ENCODE data around the gene MRE11. TPM values are rescaled to one million over a fixed set of nuclear protein-coding genes. Genes with fewer than 3 reads are reported as not detected.

Gene MRE11
- total and polyA plus RNA-seq, 10 of the 15 experiments (the other 5 are each of a cell fraction or from before 2014, with no cell fraction given) = 16.2 to 39.2 (median 26.9) TPM

DNA sequence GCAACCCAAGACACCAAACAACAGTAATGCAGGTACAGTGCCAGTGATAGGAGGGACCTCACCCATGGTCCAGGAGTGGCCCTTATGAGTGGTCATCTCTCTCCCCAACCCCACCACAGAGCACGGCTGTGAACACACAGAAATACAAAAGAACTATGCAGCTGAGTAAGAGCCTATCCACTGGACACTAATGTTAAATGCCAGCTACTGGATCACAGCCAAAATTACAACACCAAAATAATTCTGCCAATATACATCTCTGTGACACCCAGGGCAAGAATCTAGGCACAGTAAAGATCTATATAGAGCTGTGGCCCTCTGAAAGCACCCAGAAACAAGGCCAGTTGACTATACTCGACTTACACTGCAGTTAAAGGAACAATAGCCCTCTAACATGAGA, 69.6 kb downstream of the MRE11 start:
- RAD21 ChIA-PET (ENCODE audit: unreplicated experiment) = no interaction called here
- H2AFZ ChIP-seq (ENCODE audit: control insufficient read depth, low read depth, low read length) = no peak overlapping the region
- no peak overlapping the region for H3K27ac ChIP-seq (ENCODE audit: control insufficient read depth, insufficient read depth)
- in situ Hi-C loops (cut with MboI) (no loop called here), intact Hi-C loops (cut with micrococcal nuclease; ENCODE audit: unreplicated experiment) (no loop called here)
- H3K9me3 ChIP-seq (replicated peaks; ENCODE audit: control insufficient read depth, insufficient read depth, low read length) = no peaks in the 10 kb centered on the region; the same call in 2 of the 3 replicates
- H3K36me3 ChIP-seq (ENCODE audit: control insufficient read depth in 2 of 2, insufficient read depth in 2 of 2, low read length in 1 of 2) = peaks cover 7 to 10% of the 10 kb centered on the region in 2 experiments
- 90% methylated on average over 2 of the region's 2 CpGs for WGBS (ENCODE audit: insufficient coverage, insufficient replicate concordance, low lambda C conversion rate, missing lambda C conversion rate)
- H3K9ac ChIP-seq (ENCODE audit: control insufficient read depth, insufficient read depth, low read length) = no peak overlapping the region
- H3K27me3 ChIP-seq (replicated peaks in 1 of 2; ENCODE audit: control insufficient read depth in 2 of 2, insufficient read depth in 2 of 2, low read length in 1 of 2) = no peaks in the 10 kb centered on the region
- ATAC-seq = no peak
- BruUV-seq (replicated peaks) = no TSS peak
- CTCF ChIA-PET = interaction anchor here (1.5 kb wide), 1 partner anchor 18 kb away, joined by 3 read pairs; no protein-coding TSS in a partner anchor
- no peak for FAIRE-seq
- no peak for DNase-seq (ENCODE audit: low read depth, low spot score)
- POLR2A ChIA-PET = no interaction called here
- TF ChIP-seq, protein P1, sequence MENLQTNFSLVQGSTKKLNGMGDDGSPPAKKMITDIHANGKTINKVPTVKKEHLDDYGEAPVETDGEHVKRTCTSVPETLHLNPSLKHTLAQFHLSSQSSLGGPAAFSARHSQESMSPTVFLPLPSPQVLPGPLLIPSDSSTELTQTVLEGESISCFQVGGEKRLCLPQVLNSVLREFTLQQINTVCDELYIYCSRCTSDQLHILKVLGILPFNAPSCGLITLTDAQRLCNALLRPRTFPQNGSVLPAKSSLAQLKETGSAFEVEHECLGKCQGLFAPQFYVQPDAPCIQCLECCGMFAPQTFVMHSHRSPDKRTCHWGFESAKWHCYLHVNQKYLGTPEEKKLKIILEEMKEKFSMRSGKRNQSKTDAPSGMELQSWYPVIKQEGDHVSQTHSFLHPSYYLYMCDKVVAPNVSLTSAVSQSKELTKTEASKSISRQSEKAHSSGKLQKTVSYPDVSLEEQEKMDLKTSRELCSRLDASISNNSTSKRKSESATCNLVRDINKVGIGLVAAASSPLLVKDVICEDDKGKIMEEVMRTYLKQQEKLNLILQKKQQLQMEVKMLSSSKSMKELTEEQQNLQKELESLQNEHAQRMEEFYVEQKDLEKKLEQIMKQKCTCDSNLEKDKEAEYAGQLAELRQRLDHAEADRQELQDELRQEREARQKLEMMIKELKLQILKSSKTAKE (IDR thresholded peaks at IDR 0.05; ENCODE audit: low read depth, poor library complexity, severe bottlenecking) = no peak
- no peak for TF ChIP-seq TARDBP (IDR thresholded peaks at IDR 0.05; ENCODE audit: borderline replicate concordance)
- no peak for TF ChIP-seq FOXK2 (IDR thresholded peaks at IDR 0.05)
- H3K79me2 ChIP-seq (ENCODE audit: control insufficient read depth, insufficient read depth, low read length) = no peaks in the 10 kb centered on the region
- H3K4me3 ChIP-seq = no peak overlapping the region
- H3K4me1 ChIP-seq (ENCODE audit: control insufficient read depth, insufficient read depth, low read length) = no peaks in the 10 kb centered on the region
- SMC1A ChIA-PET (ENCODE audit: uncharacterized antibody, unreplicated experiment) = interaction anchor here (1.3 kb wide), 1 partner anchor 13 kb away, joined by 3 read pairs; no protein-coding TSS in a partner anchor
- no peak overlapping the region for H3K4me2 ChIP-seq (ENCODE audit: control insufficient read depth, insufficient read depth)
- no peaks in the 10 kb centered on the region for H4K20me1 ChIP-seq (ENCODE audit: control insufficient read depth, insufficient read depth)

DNA sequence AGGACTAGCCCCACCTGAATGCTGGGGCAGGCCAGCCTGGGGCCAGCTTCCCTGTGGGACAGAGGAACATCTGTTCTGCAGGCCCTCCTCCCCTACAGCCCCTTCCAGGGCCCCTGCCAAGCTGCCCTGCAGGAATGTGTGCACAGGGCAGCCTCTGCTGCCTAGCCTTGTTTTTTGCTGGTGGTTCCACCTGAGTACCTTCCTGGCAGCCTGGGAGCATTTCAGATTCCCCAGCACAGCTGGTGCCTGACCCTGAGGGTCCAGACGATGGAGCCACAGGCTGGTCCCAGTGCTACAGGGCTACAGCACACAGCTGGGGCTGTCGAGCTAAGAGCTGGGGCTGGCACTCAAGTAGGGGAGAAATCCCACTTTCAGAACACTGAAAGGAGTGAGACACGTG, 70.1 kb downstream of the MRE11 start:
- Histone ChIP-seq H3K9me3 (replicated peaks; ENCODE audit: control insufficient read depth, insufficient read depth, low read length) (no peaks in the 10 kb centered on the region; the same call in 2 of the 3 replicates), H2AFZ (ENCODE audit: control insufficient read depth, low read depth, low read length) (no peak overlapping the region), H3K27me3 (replicated peaks in 1 of 2; ENCODE audit: control insufficient read depth in 2 of 2, insufficient read depth in 2 of 2, low read length in 1 of 2) (no peaks in the 10 kb centered on the region), H3K4me1 (ENCODE audit: control insufficient read depth, insufficient read depth, low read length) (no peaks in the 10 kb centered on the region), H4K20me1 (ENCODE audit: control insufficient read depth, insufficient read depth) (no peaks in the 10 kb centered on the region), H3K9ac (ENCODE audit: control insufficient read depth, insufficient read depth, low read length) (no peak overlapping the region), H3K4me3 (no peak overlapping the region), H3K4me2 (ENCODE audit: control insufficient read depth, insufficient read depth) (no peak overlapping the region), H3K27ac (ENCODE audit: control insufficient read depth, insufficient read depth) (no peak overlapping the region), H3K79me2 (ENCODE audit: control insufficient read depth, insufficient read depth, low read length) (no peaks in the 10 kb centered on the region), H3K36me3 (ENCODE audit: control insufficient read depth in 2 of 2, insufficient read depth in 2 of 2, low read length in 1 of 2) (peaks cover 7 to 10% of the 10 kb centered on the region in 2 experiments)
- in situ Hi-C loops (cut with MboI) = no loop called here
- intact Hi-C loops (cut with micrococcal nuclease; ENCODE audit: unreplicated experiment) = no loop called here
- no peak for FAIRE-seq
- SMC1A ChIA-PET (ENCODE audit: uncharacterized antibody, unreplicated experiment) = interaction anchor here (1.2 to 1.3 kb wide), 2 partner anchors 13 to 82 kb away, joined by 3 to 4 read pairs; no protein-coding TSS in a partner anchor
- WGBS (ENCODE audit: insufficient coverage, insufficient replicate concordance, low lambda C conversion rate, missing lambda C conversion rate) = 98% methylated on average over 3 of the region's 3 CpGs
- RAD21 ChIA-PET (ENCODE audit: unreplicated experiment) = no interaction called here
- no TSS peak for BruUV-seq (replicated peaks)
- POLR2A ChIA-PET = no interaction called here
- DNase-seq (ENCODE audit: low read depth, low spot score) = no peak
- ATAC-seq = no peak
- CTCF ChIA-PET = interaction anchor here (1.0 to 1.4 kb wide), 2 partner anchors 82 to 97 kb away, joined by 3 read pairs; no protein-coding TSS in a partner anchor
- no peak for TF ChIP-seq ZBED1 (IDR thresholded peaks at IDR 0.05; ENCODE audit: borderline replicate concordance)
- no peak for TF ChIP-seq RCOR1 (conservative IDR thresholded peaks at IDR 0.05; ENCODE audit: low read depth, low read length)
- no peak for TF ChIP-seq SP1 (IDR thresholded peaks at IDR 0.05; ENCODE audit: low read depth, low read length)
- no peak for TF ChIP-seq EZH2 (IDR thresholded peaks at IDR 0.05; ENCODE audit: borderline replicate concordance, control insufficient read depth, low read depth, low read length)
- TF ChIP-seq TAF1 (IDR thresholded peaks at IDR 0.05; ENCODE audit: borderline replicate concordance, low read depth, low read length) = no peak
- TF ChIP-seq CREM (IDR thresholded peaks at IDR 0.05; ENCODE audit: low read depth) = no peak
- no peak for TF ChIP-seq ZNF622 (IDR thresholded peaks at IDR 0.05)
- TF ChIP-seq SMAD1 (IDR thresholded peaks at IDR 0.05; ENCODE audit: low read depth, partially characterized antibody) = no peak
- no peak for TF ChIP-seq SIX5 (IDR thresholded peaks at IDR 0.05; ENCODE audit: low read depth, low read length, severe bottlenecking)
- TF ChIP-seq MYB (IDR thresholded peaks at IDR 0.05; ENCODE audit: borderline replicate concordance, low read depth, low read length) = no peak
- TF ChIP-seq YBX1 (IDR thresholded peaks at IDR 0.05) = no peak
- no peak for TF ChIP-seq BACH1 (IDR thresholded peaks at IDR 0.05; ENCODE audit: borderline replicate concordance)
- TF ChIP-seq CHD2 (IDR thresholded peaks at IDR 0.05; ENCODE audit: borderline replicate concordance, low read depth, low read length) = no peak
- TF ChIP-seq PAX8 (IDR thresholded peaks at IDR 0.05) = no peak
- no peak for TF ChIP-seq BRCA1 (IDR thresholded peaks at IDR 0.05; ENCODE audit: low read depth, low read length)
- TF ChIP-seq NFXL1 (IDR thresholded peaks at IDR 0.05; ENCODE audit: borderline replicate concordance) = no peak
